Activated naive CD8-positive, alpha-beta T cell treated with anti-CD3 and anti-CD28 coated beads for 36 hours (primary cell): ENCODE data around the gene MRPL23. TPM values are rescaled to one million over a fixed set of nuclear protein-coding genes. Genes with fewer than 3 reads are reported as not detected.

ENCODE experiments used
- DNase-seq: peaks from one replicate; pipeline ENCODE4 v3.0.0; 2021
- H3K27ac Mint-ChIP-seq: one replicate; pipeline ENCODE4 v1.8.0; 2022; ENCODE audit warnings: mild to moderate bottlenecking, moderate library complexity, mixed read lengths
- H3K27me3 Mint-ChIP-seq: one replicate; pipeline ENCODE4 v1.8.0; 2022; ENCODE audit warnings: mild to moderate bottlenecking, mixed read lengths
- H3K36me3 Mint-ChIP-seq: one replicate; pipeline ENCODE4 v1.8.0; 2021; ENCODE audit warnings: mild to moderate bottlenecking, mixed read lengths
- H3K4me1 Mint-ChIP-seq: one replicate; pipeline ENCODE4 v1.8.0; 2021; ENCODE audit warnings: mixed read lengths
- H3K4me3 Mint-ChIP-seq: one replicate; pipeline ENCODE4 v1.8.0; 2022; ENCODE audit warnings: mild to moderate bottlenecking, moderate library complexity, mixed read lengths
- H3K9me3 Mint-ChIP-seq: one replicate; pipeline ENCODE4 v1.8.0; 2022; ENCODE audit warnings: mixed read lengths
- total RNA-seq, 2 experiments: library from RNA; stranded (reverse); gene quantifications; one replicate each; pipeline ENCODE4 v1.2.3, GENCODE V29; 2021

Gene MRPL23
- total RNA-seq, 2 experiments from 2014 or later, result 148 to 151 TPM

DNA sequence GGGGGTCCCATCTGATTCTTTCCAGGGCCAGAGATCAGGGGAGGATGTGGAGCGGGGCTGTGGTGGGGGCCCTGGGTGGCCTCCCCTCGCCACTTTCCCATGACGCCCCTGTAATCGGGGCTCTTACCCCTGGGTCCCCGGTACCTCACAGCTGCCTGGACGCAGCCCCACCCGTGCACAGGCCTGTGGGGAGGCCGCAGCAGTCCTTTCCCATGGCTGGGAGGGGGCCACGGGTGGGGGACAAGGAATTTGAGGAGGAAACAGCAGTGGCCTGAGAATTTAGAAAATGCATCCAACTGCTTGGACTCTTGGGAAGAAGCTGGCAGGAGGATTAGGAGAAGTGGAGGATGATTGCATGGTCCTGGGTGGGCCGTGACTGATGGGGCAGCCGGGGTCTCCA, 32.5 kb downstream of the MRPL23 start:
- H3K36me3 Mint-ChIP-seq, result no peaks in the 10 kb centered on the region
- no peaks in the 10 kb centered on the region for H3K27me3 Mint-ChIP-seq
- H3K4me1 Mint-ChIP-seq, result no peaks in the 10 kb centered on the region
- no peak overlapping the region for H3K27ac Mint-ChIP-seq
- no peaks in the 10 kb centered on the region for H3K9me3 Mint-ChIP-seq
- no peak for DNase-seq
- H3K4me3 Mint-ChIP-seq, result no peak overlapping the region

DNA sequence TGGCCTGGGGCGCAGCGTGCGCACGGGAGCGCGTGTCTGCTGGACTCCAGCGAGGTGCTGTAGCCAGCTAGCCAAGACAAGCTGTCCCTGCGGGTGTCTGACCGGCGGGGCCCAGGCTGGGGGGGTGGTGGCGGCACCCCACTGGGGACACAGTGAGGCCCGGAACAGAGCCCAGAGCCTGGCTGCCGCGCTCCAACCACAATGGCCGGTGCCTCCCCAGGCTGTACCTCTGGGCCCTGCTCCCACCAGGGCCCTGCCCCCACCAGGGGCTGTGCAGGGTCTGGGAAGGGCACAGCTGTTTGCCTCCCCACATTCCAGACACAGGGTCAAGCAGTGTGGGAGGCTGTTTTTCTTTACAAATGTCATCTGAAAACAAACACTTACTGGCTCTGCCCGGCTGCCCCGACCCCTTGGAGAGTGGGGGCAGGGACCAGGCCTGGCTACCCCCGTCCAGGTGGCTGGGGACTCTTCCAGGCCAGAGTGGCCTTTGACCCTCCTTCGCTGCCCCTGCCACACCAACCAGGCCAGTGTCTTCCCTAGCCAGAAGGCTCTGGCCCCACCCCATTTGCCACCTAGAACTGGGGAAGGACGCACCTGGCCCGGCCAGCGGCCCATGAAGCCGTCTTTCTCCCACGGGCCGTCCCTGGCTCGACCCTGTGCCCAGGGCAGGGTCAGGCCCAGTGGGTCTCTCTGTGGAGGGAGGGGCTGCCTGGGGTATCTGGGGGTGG, 35.9 kb downstream of the MRPL23 start:
- no peaks in the 10 kb centered on the region for H3K36me3 Mint-ChIP-seq
- no peaks in the 10 kb centered on the region for H3K27me3 Mint-ChIP-seq
- no peaks in the 10 kb centered on the region for H3K9me3 Mint-ChIP-seq
- no peak overlapping the region for H3K27ac Mint-ChIP-seq
- no peak for DNase-seq
- H3K4me3 Mint-ChIP-seq, result no peak overlapping the region
- no peaks in the 10 kb centered on the region for H3K4me1 Mint-ChIP-seq

DNA sequence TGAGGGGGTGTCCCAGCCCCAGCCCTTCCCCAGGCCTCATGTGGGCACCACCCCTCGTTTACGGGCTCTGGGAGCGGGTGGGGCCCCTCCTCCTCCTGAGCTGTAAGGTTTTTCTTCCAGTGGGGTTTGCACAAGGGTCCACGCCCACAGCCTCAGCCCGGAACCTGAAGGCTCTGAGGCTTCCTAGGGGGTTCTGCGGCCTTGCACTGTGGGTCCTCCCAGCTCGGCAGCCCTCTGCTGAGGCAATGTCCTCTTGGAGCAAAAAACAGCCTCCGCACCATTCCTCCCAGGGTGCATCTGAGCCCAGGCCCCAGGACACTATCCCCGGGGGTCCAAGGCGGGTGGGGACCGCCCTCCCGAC, 36.4 kb downstream of the MRPL23 start:
- H3K4me1 Mint-ChIP-seq, result no peaks in the 10 kb centered on the region
- H3K4me3 Mint-ChIP-seq, result no peak overlapping the region
- no peaks in the 10 kb centered on the region for H3K27me3 Mint-ChIP-seq
- H3K36me3 Mint-ChIP-seq, result no peaks in the 10 kb centered on the region
- H3K27ac Mint-ChIP-seq, result no peak overlapping the region
- H3K9me3 Mint-ChIP-seq, result no peaks in the 10 kb centered on the region
- DNase-seq, result no peak

DNA sequence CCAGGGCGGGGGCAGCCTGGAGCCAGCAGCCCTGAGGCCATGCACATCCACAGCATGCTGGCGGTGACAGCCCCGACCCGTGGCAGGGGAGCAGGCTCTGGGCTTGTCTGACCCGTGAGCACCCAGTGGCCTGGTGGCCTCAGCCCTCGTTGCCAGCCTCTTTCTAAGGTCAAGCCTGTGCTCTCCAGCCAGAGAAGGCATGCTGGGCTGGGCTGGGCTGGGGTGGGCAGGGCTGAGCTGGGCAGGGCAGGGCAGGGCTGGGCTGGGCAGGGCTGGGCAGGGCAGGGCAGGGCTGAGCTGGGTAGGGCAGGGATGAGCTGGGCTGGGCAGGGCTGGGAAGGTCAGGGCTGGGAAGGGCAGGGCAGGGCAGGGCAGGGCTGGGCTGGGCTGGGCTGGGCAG, 39.9 kb downstream of the MRPL23 start:
- Mint-ChIP-seq H3K9me3 (no peaks in the 10 kb centered on the region), H3K27me3 (no peaks in the 10 kb centered on the region), H3K36me3 (no peaks in the 10 kb centered on the region), H3K4me1 (no peaks in the 10 kb centered on the region), H3K4me3 (no peak overlapping the region), H3K27ac (no peak overlapping the region)
- no peak for DNase-seq

DNA sequence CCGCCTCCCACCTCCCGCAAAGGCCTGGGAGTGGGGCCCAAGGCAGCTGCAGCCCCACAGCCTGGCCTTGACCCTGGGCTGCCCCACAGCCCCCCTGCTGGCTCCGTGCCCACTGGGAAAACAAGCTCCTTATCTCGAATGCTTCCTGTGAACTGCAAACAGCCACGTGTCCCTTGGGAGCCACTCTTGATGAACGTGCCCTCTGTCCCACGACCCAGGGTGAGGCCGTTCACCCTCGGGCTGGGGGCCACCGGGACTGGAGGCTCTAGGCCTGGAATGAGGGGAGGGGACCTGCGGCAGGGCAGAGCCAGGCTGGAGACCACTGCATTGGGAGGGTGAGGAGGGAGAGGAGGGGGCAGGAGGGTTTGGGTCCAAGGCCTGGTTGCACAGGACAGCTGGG, 41.0 kb downstream of the MRPL23 start:
- H3K27me3 Mint-ChIP-seq, result no peaks in the 10 kb centered on the region
- no peak overlapping the region for H3K27ac Mint-ChIP-seq
- H3K36me3 Mint-ChIP-seq, result no peaks in the 10 kb centered on the region
- H3K4me3 Mint-ChIP-seq, result no peak overlapping the region
- no peak for DNase-seq
- no peaks in the 10 kb centered on the region for H3K9me3 Mint-ChIP-seq
- no peaks in the 10 kb centered on the region for H3K4me1 Mint-ChIP-seq

DNA sequence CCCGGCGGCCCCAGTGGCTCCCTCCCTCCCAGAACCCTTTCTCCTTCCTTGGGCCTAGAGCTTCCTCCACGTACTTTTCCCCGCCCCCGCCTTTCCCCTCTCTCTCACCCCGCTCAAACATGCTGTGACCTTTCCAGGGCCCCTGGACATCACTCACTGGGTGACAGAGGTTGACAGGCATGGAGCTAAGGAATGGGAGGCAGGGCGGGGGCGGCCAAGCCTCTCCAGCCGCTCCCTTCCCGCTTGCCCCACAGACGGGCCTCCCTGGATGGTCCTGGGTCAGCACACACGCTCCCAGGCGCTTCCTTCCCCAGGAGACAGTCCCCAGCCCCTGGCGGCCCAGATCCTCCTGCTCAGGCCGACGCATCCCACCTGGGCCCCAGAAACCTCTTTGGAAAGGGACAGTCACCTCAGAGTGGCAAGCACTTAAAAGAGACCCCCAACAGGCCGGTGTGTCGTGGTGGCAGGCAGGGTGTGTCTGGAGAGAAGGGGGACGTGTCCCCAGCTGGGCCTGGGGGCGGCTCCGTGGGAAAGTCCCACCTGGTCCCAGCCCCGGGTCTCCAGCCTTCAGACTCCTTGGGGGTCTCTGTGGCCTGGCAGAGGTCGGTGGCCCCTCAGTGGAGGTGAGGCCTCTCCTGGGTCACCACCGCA, 41.7 kb downstream of the MRPL23 start:
- no peak for DNase-seq
- Mint-ChIP-seq H3K36me3 (no peaks in the 10 kb centered on the region), H3K27ac (no peak overlapping the region)

DNA sequence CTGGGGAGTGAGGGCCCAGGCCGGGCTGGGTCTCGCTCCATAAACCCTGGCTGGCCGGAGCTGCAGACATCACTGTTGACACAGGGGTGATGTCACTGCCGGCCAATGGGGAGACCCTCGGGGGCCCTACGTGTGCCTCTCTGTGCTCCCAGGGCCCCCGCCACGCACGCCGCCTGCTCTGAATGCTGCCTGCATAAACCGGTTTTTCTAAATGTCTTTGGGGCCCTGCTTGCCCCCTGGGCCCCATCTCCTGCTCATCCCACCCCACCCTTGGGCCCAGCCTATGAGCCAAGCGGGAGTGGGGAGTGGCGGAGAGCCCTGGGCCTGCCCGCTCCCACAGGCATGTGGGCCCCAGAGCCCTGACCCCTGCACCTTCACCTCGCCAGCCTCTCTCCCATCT, 42.8 kb downstream of the MRPL23 start:
- no peak overlapping the region for H3K27ac Mint-ChIP-seq
- H3K4me1 Mint-ChIP-seq, result no peaks in the 10 kb centered on the region
- H3K9me3 Mint-ChIP-seq, result no peaks in the 10 kb centered on the region
- H3K27me3 Mint-ChIP-seq, result no peaks in the 10 kb centered on the region
- H3K4me3 Mint-ChIP-seq, result no peak overlapping the region
- no peaks in the 10 kb centered on the region for H3K36me3 Mint-ChIP-seq
- no peak for DNase-seq

More for the DNA sequence above, 41.7 kb downstream of the MRPL23 start:
- Mint-ChIP-seq H3K27me3 (no peaks in the 10 kb centered on the region), H3K4me3 (no peak overlapping the region), H3K9me3 (no peaks in the 10 kb centered on the region), H3K4me1 (no peaks in the 10 kb centered on the region)

DNA sequence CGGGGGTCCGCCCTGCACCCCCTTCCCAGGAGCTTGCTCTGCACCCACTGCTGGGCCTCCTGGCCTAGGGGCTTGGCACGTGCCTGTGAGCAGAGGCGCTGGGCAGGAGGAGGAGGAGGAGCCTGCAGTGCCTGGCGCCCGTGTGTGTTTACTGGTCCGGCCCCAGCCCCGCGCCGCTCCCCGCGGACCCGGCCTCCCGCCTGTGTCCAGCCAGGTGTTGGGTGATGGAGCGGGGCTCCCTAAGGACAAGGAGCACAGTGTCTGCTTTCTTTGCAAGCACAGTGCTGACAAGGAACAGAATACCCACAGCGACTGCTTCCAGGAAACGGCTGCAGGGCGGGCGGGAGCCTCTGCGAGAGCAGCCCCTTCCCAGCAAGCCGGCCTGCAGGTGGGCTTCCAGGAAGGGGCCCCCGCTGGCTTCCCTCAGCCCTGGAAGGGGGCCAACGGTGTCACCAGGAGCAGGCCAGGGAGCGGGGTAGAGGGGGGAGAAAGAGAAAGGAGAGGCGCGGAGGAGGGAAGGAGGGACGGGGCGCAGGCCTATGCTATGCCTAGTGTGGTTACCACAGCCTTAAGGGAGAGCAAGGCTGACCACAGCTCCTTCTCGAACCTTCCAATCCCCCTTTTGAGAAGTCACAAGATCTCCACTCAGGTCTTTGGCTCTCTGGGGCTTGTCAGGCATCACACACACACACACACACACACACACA, 43.9 kb downstream of the MRPL23 start:
- Mint-ChIP-seq H3K27me3 (no peaks in the 10 kb centered on the region), H3K4me1 (no peaks in the 10 kb centered on the region), H3K27ac (no peak overlapping the region), H3K9me3 (no peaks in the 10 kb centered on the region), H3K36me3 (no peaks in the 10 kb centered on the region), H3K4me3 (no peak overlapping the region)
- no peak for DNase-seq

DNA sequence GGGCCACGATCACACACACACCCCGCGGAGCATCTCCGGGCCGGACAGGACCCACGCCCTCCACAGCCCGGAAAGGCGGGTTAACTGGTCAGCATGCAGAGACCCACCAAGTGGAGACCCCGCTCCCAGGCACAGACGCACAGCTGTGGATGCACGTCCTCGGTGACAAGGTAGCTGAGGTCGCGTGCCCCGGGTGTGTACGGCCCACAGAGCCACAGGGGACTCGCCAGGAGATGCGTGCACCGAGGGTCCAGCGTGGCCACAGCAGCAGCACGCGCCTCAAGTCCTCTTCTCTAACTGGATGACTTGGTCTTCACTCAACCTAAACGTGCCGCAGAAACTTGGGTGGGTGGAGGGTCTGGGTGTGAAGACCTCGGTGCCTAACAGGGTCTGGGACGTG, 45.0 kb downstream of the MRPL23 start:
- Mint-ChIP-seq H3K4me3 (no peak overlapping the region), H3K27me3 (no peaks in the 10 kb centered on the region), H3K4me1 (no peaks in the 10 kb centered on the region), H3K36me3 (no peaks in the 10 kb centered on the region), H3K27ac (no peak overlapping the region), H3K9me3 (no peaks in the 10 kb centered on the region)
- no peak for DNase-seq

DNA sequence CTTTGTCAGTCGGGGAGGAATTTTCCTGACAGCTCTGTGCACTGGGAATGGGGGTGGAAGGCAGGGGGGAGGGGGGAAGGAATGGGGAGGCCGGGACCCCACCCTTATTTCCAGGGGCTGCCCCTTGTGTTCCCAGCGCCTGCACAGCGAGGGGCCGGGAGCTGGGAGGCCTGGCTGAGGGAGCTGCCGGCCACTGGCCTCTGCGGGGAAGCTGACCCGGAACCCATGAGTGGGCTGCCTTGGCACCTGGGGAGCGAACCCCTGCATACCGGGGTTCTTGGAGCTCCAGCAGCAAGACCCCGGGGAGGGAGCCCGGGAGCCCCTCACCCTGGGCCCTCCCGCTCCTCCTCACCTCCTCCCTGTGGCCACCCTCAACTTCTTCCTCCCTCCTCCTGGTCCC, 47.0 kb downstream of the MRPL23 start:
- no peak overlapping the region for H3K27ac Mint-ChIP-seq
- DNase-seq, result no peak
- H3K27me3 Mint-ChIP-seq, result no peaks in the 10 kb centered on the region
- H3K9me3 Mint-ChIP-seq, result no peaks in the 10 kb centered on the region
- no peaks in the 10 kb centered on the region for H3K4me1 Mint-ChIP-seq
- no peak overlapping the region for H3K4me3 Mint-ChIP-seq
- H3K36me3 Mint-ChIP-seq, result no peaks in the 10 kb centered on the region

DNA sequence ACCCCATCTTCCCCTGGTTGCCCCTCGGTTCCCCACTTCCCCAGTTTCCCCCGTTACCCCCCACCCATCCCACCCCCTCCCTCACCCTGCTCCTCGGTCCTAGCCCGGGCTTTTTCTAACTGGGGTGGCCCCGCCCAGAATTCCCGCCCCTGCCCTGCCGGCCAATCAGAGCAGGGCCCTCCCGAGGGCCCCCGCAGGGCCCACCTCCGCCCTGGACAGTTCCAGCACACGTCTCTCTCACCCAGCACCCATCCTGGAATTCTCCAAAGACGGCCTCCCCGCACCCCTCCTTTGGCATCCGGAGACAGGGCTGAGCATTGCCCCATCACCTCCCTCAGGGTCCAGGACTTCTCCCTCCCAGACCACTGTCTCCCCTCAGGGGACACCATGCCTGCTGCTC, 50.6 kb downstream of the MRPL23 start, which contains the start of gene H19:
H19 (minus strand) TSS at position 88 of the 400 bp plus-strand sequence.
- no peaks in the 10 kb centered on the region for H3K27me3 Mint-ChIP-seq
- no peak within 1 kb of the TSS for H3K27ac Mint-ChIP-seq
- H3K9me3 Mint-ChIP-seq, result no peaks in the 10 kb centered on the region
- no peaks in the 10 kb centered on the region for H3K4me1 Mint-ChIP-seq
- DNase-seq, result no peak
- H3K4me3 Mint-ChIP-seq, result no peak within 1 kb of the TSS
- no peaks in the 10 kb centered on the region for H3K36me3 Mint-ChIP-seq

DNA sequence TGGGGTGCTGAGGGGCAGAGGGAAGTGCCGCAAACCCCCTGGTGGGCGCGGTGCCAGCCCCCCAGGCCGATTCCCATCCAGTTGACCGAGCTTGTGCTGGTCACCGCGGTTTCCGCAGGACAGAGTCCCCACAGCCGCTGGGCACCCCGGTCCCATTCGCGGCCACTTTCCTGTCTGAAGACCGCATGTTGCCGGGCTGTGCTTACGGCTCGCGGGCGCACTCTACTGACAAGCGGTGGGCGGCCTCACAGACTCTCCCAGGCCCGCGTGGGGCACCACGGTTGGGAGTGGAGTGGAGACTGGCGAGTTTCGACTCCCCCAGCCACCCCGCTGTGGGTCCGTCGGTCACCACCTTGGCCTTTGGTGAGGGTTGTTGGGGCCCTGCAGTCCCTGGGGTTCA, 51.2 kb downstream of the MRPL23 start:
- no peak overlapping the region for H3K4me3 Mint-ChIP-seq

DNA sequence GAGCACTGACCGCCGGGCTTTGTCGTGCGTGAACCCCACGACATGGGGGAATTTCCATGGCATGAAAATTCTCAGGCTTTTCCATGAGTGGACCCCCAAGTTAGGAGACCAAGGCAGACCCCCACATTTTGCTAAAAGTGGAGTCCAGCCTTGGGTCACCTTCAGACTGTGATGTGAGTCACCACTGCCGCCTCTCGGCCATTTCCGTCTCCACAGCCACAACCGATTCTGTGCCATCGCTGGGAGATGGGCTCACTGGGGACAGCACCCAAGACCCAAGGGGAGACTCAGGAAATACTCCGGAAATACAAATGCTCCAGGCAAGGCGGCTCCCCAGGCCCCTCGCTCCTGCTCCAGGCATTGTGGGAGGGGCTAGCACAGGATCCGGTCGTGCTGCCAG, 51.7 kb downstream of the MRPL23 start:
- DNase-seq, result no peak
- H3K4me1 Mint-ChIP-seq, result no peaks in the 10 kb centered on the region
- H3K36me3 Mint-ChIP-seq, result no peaks in the 10 kb centered on the region
- no peak overlapping the region for H3K27ac Mint-ChIP-seq
- H3K27me3 Mint-ChIP-seq, result no peaks in the 10 kb centered on the region
- no peaks in the 10 kb centered on the region for H3K9me3 Mint-ChIP-seq
- H3K4me3 Mint-ChIP-seq, result no peak overlapping the region

More for the DNA sequence above, 51.2 kb downstream of the MRPL23 start:
- Mint-ChIP-seq H3K36me3 (no peaks in the 10 kb centered on the region), H3K9me3 (no peaks in the 10 kb centered on the region), H3K27me3 (no peaks in the 10 kb centered on the region), H3K4me1 (no peaks in the 10 kb centered on the region), H3K27ac (no peak overlapping the region)
- no peak for DNase-seq

DNA sequence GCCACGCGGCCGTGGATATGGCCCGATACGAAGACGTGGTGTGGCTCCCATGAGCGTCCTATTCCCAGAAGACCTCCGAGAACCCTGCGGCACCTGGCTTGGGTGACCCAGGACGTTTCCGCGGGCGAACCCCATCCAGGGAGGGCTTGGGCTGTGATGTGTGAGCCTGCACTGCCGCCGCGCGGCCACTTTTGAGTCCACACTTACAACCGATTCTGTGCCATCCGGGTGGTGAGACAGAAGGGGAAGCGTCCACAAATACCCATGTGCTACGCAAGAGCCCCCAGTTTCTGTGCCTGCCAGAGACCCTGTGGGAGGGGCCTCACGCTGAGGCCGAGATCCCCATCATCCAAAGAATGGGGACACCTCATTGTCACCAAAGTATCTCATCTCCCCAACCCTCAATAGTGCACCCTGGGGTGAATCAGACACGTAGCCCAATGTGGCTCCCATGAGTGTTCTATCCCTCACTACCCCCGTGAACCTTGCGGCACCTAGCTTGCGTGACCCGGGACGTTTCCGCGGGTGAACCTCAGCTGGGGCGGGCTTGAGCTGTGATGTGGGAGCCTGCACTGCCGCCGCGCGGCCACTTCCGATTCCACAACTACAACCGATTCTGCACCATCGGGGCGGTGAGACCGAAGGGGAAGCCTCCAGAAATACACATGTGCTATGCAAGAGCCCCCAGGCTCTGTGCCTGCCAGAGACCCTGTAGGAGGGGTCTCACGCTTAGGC, 55.1 kb downstream of the MRPL23 start:
- Mint-ChIP-seq H3K9me3 (no peaks in the 10 kb centered on the region), H3K36me3 (no peaks in the 10 kb centered on the region), H3K27ac (no peak overlapping the region), H3K27me3 (no peaks in the 10 kb centered on the region), H3K4me1 (no peaks in the 10 kb centered on the region), H3K4me3 (no peak overlapping the region)
- no peak for DNase-seq

DNA sequence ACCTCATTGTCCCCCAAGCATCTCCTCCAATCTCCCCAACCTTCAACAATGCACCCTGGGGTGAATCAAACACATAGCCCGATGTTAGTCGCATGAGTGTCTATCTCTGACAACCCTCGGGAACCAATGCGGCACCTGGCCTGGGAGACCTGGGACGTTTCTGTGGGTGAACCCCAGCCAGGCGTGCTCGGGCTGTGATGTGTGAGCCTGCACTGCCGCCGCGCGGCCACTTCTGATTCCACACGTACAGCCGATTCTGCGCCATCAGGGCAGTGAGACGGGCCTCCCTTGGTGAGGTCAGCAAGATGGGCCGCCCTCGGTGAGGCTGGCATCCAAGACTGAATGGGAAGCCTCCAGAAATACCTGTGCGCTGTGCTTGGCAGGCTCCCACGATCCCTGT, 55.7 kb downstream of the MRPL23 start:
- Mint-ChIP-seq H3K27me3 (no peaks in the 10 kb centered on the region), H3K4me3 (no peak overlapping the region), H3K27ac (no peak overlapping the region), H3K9me3 (no peaks in the 10 kb centered on the region), H3K4me1 (no peaks in the 10 kb centered on the region), H3K36me3 (no peaks in the 10 kb centered on the region)
- no peak for DNase-seq
